NCI-H146 treated with DMSO at 0.1 percent for 48 hours (cell line): ENCODE results near the gene TELO2.

Experiments used
- DNase-seq: peaks from one replicate; lab custom pipeline; 2025; ENCODE audit not compliant: unreplicated experiment; lab: John Stamatoyannopoulos, UW

The TELO2 gene

DNA sequence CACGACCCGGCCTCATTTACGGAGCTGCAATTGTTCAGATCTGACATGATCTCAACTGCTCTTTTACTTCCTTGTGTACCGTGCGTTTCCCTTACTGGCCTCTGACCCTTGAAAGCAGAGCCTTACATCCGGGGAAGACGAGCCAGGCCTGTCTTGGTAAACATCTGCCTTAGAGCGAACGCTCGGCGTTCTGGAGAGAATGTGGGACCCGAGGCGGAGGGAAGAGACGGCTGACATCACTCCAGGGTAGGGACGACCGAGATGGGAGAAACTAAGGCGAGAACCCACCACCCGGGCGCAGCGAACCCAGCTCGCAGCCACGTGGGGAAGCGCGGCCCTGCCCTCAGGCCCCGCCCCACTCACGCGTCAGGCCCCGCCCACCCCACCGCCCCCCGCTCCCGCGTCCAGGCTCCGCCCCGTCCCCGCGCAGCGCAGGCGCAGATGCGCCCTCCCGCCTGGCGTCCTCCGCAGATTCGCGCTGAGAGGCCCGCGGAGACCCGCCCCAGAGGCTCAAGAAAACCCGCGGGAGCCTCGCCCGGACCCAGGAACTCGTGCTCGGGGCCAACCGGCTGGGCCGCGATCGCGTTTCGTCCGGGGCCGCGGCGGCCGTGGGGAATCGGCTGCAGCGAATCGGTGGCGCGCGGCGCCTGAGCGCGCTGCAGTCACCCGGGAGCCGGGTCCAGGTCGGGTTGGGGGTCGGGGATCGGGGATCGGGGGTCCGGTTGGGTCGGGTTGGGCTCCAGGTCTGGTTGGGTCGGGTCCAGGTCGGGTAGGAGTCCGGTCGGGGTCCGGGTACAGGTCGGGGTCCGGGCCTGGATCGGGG is at the start of gene TELO2:
Gene TELO2 (plus strand): TSS at position 438 of the 823 bp plus-strand sequence. CDS start 922 bp downstream, outside the sequence.
- peak; percentile 71 for DNase-seq

DNA sequence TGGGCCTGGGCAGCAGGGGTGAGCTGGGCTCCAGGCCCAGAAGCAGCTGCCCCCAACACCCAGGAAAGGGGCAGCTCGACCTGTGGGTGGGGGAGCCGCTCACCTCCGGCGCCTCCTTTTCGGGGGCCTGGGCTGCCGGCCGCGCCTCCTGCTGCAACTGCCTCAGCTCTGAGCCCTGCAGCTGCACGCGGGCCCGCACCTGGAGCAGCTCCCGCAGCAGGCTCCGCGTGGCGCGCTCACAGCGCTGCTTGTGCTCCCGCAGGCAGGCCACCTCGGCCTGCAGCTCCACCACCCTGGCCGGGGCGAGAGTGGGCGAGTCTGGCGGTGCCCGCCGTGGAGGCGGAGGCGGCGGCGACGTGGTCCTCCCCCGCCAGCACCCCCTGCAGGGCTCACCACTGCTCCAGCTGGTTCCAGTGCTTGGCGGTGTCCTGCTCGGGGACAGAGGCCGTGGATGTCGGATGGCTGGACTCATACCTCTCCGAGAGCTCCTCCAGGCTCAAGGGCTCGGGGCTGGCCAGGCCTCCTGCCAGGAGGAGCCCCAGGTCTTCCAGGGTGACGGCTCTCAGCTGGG is 49.7 kb upstream of the TELO2 start:
- DNase-seq: no peak

DNA sequence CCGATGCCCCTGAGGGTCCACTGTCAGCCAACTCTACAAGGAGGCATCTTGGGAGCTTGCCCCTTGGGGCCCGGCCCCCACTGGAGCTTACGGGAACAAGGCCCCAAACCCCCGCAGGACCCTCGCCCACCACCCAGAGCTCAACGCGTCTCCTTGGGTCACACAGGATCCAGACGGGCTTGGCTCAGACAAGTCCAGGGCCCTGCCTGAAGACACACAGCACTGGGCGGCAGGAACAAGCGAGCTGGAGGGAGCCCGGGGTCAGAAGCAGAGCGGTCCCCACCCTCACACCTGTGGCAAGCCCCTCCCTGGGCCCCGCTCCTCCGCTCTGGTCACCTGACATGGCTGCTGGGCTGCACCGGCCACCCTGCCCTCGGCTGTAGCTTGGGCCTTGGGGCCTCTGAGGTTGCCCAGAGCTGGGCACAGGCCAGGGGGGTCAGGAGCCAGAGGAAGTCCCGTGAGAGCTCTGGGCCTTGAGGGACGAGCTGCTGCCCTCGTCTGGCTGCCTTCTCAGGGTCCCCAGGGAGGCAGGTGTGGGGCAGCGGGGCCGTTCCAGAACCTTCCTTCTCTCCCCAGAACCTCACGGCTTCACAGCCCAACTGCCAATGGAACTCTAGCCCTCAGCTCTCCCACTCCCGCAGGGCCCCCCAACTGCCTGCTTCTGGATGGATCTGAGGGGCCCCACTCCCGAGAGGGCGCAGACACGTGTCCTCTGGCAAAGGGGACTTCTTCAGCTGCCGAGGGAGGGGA is 49.0 kb upstream of the TELO2 start, which contains the start of gene CCDC154:
Gene CCDC154 (minus strand): TSS at position 577 of the 750 bp plus-strand sequence. CDS start 234 bp downstream, at position 343.
- DNase-seq: no peak

DNA sequence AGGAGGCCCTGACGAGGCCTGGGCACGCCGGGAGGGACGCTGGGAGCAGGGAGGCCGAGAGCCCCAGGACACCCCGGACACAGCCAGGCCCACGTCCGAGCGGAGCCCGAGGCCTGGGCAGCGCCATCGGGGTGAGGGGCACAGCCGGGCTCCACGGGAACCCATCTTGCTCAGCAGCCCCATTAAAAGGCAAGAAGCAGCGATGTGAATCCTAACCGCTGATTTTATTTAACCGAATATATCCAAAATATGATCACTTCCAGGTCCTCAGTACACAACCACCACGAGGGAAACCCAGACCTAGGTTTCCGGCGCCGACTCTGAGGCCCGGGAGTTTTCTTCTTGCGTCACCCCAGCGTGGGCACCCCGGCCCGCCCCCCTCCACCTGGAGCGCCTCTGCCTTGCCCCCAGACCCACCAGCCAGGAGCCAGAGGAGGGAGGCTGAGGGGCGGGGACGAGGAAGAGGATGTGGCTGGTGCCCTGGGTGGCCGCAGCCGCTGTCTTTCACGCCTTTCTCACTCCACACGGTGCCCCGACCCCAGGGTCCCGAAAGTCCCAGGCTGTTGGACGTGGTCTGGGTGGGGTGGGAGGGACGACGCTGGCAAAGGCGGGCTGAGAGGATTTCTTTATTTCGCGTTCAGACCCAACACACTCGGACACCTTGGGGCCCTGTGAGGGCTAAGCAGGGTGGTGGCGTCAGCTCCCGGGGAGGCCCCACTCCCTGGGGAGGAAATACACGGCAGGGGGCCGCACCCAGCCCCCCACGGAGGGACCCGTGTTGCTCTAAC is 48.2 kb upstream of the TELO2 start:
- no peak for DNase-seq

DNA sequence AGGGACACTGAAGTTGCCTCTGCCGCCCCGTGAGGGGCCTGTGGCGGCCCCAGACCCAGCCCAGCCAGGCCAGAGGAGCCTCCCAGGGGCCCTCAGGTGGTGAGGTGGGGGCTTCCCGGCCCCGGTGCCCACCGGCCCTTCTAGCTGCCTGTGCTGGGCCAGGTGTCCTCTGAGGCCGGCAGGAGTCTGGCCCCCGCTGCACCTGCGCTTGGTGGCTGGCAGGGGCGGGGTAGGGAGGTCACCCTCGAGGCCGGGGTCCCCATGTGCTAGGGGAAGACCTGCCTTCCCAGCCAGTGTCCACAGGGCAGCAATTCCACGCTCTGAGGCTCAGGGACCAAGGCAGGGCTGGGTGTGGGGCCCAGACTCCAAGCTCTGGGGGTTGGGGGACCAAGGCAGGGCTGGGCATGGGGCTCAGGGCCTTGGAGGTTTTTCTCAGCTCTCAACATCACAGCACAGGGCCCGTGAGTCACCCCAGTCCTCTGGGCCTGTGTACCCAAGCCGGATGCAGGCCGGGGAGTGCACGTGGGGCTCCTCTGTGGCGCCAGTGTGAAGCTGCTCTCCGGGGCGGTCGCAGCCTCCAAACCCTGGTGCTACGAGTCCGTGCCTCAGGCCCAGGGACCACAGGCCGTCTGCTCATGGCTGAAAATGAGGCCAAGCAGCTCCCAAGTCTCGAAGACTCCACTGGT is 47.5 kb upstream of the TELO2 start:
- no peak for DNase-seq

DNA sequence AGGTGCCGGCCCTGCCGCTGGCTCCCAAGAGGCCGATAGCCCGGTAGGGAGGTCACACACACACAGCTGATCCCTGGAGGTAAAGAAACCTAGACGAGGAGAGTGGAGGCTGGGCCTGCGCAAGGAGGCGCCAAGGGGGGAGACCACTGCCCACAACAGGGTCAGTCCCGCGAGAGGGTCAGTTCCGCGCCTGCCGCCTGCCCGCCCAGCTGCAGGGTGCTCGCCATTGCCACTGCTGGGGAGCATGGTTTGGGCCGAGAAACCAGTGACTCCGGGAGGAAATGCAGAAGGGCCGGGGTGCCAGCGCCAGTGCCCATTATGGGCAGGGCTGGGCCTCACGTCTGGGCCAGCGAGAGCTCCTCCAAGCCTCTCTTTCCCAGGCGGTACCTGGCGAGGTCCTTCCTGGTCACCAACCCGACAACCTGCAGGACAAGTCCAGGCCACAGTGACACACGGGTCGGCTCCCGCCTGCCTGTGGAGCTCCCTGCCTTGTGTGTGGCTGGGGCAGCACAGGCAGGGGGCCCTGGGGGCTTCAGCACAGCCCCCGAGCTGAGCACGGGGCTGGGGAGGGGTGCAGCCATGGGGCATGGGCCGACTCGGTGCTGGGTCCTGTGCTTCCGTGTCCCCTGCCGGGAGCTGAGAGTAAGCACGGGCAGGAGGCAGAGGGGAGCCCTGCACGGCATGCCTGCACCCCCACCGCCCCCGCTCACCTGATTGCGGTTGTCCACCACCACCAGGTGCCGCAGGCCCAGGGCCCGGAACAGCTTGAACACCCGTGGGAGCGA is 46.7 kb upstream of the TELO2 start:
- DNase-seq: no peak

DNA sequence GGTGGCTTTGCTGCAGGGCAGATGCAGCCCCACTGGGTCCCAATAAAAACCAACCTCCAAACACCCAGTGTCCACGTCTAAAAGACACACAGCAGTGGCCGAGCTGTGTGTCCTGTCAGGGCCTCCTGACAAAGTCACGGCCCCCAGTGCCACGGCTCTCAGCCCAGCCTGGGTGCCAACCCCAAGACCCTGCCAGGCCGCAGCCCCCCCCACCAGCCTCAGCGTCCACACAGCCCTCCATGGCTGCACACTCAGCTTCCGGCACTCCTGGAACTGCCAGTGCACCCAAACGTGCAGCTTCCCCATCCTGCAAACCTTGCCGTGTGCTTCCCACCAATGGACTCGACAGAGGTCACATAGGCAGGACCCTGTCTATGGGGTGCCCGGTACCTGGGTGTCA is 45.2 kb upstream of the TELO2 start:
- DNase-seq: no peak

DNA sequence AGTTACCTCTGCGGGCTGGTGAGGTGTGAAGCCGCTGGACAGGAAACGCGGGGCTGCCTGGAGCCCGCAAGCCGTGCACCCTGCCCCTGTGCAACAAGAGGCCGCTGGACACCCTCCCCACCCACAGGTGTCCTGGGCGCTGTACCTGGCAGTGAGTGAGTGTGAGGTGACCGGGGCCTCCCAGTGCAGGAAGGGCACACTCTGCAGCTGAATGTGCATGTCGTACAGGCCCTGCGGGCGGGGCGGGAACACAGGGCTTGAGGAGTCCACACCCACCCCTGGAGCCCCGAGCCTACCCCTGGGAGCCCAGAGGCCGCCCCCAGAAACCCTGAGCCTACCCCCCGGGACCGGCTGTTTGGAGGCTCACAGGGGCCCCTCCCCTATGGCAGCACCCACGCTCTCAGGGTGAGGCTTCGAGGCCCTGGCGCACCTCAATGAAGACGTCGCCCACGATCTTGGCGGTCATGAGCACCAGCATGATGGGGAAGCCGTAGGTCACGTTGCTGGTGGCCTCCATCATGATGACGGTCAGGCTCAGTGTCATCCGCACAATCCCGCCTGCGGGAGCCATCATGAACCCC is 44.5 kb upstream of the TELO2 start:
- no peak for DNase-seq

DNA sequence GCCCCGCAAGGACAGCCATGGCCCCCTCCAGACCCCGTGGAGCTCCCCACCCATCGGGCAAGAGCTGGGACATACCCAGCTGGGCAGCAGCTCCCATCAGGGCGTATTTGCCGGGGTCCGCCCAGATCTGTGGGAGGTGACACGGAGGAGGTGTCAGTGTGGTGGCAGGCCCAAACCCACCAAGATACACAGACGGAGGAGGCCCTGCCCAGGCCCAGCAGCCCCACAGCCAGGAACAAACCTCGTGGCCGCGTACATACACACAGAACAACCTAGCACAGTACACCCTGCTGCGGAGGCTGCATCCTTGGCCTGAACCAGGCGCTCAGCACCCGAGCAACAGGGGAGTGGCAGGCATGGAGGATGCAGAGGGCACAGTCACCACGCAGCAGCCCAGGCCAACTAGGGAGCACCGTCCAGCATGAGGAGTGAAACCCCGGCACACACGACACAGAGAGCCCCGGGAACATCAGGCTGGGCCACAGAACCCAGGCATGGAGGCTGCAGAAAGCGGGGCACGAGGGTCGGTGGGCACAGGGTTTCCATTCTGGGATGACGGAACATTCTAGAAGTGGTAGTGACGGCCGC is 43.9 kb upstream of the TELO2 start:
- DNase-seq: no peak

DNA sequence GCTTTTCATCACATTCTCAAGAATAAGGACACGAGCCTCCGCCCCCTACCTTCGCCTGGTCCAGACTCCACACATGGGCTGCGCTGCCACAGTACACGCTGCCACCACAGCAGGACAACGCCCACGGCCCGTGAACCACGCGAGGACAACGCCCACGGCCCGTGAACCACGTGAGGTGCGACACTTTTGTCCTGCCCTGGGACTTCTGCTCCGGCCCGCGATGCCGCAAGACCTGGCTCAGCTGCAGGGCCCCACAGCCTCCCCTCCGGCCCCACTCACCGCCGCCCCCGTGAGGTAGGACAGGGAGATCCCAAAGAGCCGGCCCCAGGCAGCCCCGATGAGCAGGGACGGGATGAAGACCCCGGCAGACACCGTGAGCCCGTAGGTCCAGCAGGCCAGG is 42.9 kb upstream of the TELO2 start:
- DNase-seq: no peak

DNA sequence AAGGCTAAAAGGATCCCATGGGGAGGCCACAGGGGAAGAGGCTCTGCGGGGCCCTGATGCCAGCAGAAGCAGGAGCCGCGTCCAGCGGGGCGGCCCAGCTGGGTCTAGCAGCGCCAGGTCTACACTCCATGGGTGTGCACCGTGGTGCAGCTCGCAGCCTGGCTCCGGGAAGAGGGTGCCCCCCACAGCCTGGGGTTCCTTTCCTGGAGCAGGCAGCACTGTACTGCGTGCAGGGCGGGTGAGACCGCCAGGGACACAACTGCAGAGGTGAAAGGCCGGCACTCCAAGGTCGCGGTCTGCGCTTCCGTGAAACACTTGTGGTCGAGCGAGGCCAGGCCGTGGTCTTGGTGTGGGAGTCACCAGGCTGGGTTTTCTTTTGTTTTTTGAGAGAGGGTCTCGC is 42.3 kb upstream of the TELO2 start:
- DNase-seq: no peak

DNA sequence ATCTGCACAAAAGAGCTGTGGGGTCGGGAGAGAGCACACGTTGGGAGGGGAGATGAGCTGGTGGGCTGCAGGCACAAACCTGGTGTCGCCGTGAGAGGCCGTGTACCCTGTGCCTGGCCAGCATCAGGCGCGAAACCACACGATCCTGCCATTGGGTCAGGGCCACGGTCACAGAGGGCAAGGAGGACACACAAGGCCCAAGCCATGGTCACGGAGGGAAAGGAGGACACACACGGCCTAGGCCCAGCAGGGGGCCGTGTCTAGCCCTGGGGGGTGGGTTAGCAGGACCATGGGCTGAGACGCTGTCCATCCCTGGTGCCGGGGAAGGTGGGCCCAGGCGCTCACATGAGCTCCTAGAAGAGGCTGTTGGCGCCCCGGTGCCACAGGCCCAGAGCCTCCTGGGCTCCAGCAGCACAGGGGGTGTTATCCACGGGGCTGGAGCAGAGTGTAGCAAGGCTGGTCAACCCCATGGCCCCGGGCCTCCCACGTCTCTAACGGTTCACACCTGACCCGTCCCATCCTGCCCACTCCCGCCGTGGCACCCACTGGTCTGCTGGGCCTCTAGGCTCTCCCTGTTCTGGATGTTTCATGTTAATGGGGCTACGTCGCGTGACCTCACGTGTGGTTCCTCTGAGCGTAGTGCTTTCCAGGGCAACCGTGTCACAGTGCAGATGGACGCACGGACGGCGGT is 41.3 kb upstream of the TELO2 start:
- DNase-seq: no peak

DNA sequence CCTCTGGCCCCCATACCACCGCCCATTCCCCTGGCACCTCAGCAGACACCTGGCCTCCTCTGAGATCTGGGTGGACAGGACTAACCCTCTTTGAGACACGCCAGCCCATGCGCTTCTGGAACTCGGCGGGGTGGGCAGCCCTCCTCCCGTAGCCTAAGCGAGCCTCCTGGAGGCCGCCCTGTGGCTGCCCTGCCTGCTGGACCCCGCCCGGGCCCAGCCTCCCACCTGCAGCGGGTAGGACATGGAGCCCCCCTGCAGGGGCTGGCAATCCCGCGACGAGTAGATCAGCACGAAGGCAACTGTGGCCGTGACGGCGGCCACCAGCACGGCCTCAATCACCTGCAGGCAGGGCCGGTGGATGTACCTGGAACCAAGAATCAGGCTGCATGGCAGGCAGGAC is 40.6 kb upstream of the TELO2 start:
- no peak for DNase-seq

DNA sequence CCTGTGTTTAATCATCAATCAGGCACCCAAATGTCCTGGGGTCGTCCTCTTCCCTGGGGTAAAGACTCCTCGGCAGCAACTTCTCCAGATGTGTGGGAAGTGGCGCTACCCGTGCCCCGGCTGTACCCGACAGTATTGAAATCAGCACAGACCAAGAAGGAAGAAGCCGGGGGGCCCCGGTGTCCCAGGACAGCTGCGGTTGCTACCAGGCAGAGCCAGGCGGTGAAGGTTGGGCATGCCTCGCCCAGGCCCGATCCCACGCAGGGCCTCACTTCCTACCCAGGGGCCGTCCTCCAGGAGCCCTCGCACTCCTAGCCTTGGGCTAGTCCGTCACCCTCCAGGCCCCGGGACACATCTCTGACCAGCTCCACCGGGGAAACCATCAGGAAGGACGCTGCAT is 39.8 kb upstream of the TELO2 start:
- DNase-seq: no peak

DNA sequence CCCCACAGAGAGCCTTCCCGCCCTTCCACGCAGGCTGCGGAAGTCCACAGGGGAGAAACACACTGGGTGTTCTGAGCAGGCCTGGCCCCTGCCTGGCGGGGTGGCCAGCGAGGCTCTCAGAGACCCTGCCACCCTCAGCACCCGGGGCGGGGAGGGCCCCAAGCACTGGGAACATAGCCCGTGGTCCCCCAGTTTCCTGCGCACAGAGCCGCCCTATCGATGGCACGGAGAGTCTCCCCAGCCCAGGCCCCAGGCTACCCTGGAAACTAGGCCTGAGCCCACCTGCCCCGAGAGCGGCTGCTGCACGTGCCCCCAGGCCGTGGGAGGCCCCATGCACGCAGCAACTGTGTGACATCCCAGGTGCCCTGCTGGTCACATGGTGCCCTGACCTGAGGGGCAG is 38.6 kb upstream of the TELO2 start:
- DNase-seq: no peak

DNA sequence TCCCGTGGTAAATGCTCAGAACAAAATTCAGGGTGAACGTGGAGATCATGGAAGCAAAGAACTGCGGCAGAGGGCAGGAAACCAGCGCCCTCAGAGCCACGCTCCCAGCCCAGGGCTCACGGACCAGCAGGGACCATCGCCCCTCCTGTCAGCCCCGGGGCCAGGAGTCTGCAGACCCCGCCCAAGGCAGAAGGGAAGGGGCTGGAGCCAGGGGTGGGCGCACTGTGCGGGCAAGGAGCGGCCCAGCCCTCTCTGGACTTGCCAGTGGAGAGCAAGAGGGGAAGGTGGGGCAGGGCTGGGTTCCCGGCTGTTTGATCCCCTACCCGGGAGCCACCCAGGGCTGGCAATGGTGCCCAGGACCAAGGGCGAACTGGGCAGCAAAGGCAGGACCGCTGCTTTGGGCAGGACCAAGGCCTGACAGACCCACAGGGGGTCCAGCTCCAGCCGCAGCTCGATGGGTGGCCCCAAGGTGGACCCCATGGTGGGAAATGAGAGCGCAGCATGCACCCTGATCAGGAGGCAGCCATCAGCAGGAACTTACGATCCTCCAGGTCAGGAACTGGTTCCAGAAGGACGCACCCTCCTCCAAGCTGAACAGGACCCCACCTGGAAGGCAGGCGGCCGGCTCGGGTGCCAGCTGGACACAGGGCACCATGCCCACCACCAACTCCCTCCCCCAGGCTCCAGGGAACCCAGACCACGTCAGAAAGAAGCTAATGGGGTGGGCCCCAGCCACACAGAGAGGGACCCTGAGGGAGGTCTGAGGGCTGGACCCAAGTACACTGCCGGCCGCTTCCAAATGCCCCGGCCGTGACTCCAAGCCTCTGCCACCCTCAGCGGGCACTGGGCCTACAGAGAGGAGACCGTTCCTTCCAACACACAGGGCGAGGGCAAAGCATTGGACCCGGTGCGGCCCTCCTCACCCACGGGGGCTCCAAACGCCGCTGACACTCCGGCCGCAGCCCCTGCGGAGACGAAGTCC is 37.7 kb upstream of the TELO2 start:
- DNase-seq: no peak

DNA sequence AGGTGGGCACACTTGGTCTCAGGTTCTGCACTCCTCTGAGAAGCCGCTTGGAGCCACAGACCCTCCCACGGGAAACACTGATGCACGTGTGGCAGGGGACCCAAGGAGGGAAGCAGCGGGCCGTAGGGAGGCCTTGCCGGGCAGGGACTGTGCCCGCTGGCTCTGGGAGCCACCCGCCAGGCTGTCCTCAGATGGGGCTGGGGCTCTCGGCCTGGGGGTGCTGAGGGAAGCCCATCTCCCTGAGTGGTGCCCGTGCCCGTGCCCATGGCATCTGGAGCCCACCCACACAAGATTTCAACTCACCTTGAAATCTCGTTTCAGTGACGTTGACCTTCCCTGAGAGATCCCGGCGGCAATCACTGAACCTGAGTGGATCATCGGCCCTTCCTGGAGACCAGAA is 36.2 kb upstream of the TELO2 start:
- no peak for DNase-seq
